ENCODE data around the gene LAT. TPM values are rescaled to one million over a fixed set of nuclear protein-coding genes. Genes with fewer than 3 reads are reported as not detected.

LAT gene
- total RNA-seq, 1 experiment from 2014 or later, result 3.3 TPM

DNA sequence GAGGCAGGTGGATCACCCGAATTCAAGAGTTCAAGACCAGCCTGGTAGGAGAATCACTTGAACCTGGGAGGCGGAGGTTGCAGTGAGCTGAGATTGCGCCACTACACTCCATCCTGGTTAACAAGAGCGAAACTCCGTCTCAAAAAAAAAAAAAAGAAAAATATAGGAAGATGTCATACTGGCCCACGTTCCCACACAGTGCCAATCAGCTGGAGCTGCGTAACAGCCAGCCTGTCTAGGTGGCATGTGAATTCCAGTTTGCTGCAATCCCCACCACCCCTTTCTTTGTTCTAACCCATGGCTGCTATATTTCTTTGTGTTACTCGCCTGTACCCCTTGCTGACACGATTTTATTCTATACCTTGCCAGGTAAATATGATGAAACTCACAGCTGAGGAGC, 26.6 kb upstream of the LAT start:
- Histone ChIP-seq H3K4me2 (ENCODE audit: low read length) (no peak overlapping the region), H3K79me2 (ENCODE audit: insufficient read depth, low read length) (peaks cover 12% of the 10 kb centered on the region), H3K36me3 (ENCODE audit: control insufficient read depth in 1 of 2, insufficient read depth in 2 of 2, low read length in 2 of 2) (peaks cover 45 to 50% of the 10 kb centered on the region in 2 experiments; a peak in 3 of 4 replicates), H3K4me1 (ENCODE audit: control insufficient read depth in 1 of 2, insufficient read depth in 2 of 2, low read length in 2 of 2) (no peaks in the 10 kb centered on the region), H3K9me3 (ENCODE audit: control insufficient read depth in 1 of 2, insufficient read depth in 1 of 2, low read depth in 1 of 2, low read length in 2 of 2) (no peaks in the 10 kb centered on the region), H3K27ac (ENCODE audit: low read depth, low read length) (no peak overlapping the region), H3K27me3 (ENCODE audit: insufficient read depth, low read length) (no peaks in the 10 kb centered on the region), H4K20me1 (ENCODE audit: insufficient read depth) (no peaks in the 10 kb centered on the region), H3K9me2 (ENCODE audit: insufficient read depth) (no peaks in the 10 kb centered on the region), H3K4me3 (replicated peaks in 1 of 2; ENCODE audit: low read depth in 1 of 2, low read length in 2 of 2) (no peak overlapping the region), H2AFZ (ENCODE audit: low read depth, low read length, poor library complexity, severe bottlenecking) (no peak overlapping the region), H3K9ac (ENCODE audit: low read length) (no peak overlapping the region)
- intact Hi-C loops (cut with micrococcal nuclease), result no loop called here
- BruUV-seq (replicated peaks), result no TSS peak
- ChIA-PET POLR2A (no interaction called here), CTCF (no interaction called here), RAD21 (ENCODE audit: low non-redundant PET in 1 of 2, low total read pairs in 2 of 2, uncharacterized antibody in 2 of 2, unreplicated experiment in 2 of 2) (no interaction called here)
- TF ChIP-seq YY1 (IDR thresholded peaks at IDR 0.05; ENCODE audit: extremely low read depth, insufficient replicate concordance, low read depth, low read length) (no peak), ELF1 (IDR thresholded peaks at IDR 0.05; ENCODE audit: borderline replicate concordance, low read depth) (no peak), EGR1 (IDR thresholded peaks at IDR 0.05; ENCODE audit: low read depth) (no peak), EZH2phosphoT487 (IDR thresholded peaks at IDR 0.05; ENCODE audit: borderline replicate concordance) (no peak), CBX3 (IDR thresholded peaks at IDR 0.05; ENCODE audit: low read depth) (no peak), SRF (IDR thresholded peaks at IDR 0.05; ENCODE audit: low read depth) (no peak), FOSL1 (IDR thresholded peaks at IDR 0.05; ENCODE audit: low read depth) (no peak), CEBPB (IDR thresholded peaks at IDR 0.05; ENCODE audit: low read depth) (no peak), ZNF274 (IDR thresholded peaks at IDR 0.05; ENCODE audit: low read depth, low read length) (no peak), ZFX (IDR thresholded peaks at IDR 0.05) (no peak), SIN3A (IDR thresholded peaks at IDR 0.05; ENCODE audit: low read depth) (no peak), TCF7L2 (IDR thresholded peaks at IDR 0.05; ENCODE audit: borderline replicate concordance, extremely low read depth, insufficient read depth, insufficient read length) (no peak), POLR2AphosphoS5 (IDR thresholded peaks at IDR 0.05; ENCODE audit: low read depth, low read length) (no peak)
- TF ChIP-seq, protein P1, sequence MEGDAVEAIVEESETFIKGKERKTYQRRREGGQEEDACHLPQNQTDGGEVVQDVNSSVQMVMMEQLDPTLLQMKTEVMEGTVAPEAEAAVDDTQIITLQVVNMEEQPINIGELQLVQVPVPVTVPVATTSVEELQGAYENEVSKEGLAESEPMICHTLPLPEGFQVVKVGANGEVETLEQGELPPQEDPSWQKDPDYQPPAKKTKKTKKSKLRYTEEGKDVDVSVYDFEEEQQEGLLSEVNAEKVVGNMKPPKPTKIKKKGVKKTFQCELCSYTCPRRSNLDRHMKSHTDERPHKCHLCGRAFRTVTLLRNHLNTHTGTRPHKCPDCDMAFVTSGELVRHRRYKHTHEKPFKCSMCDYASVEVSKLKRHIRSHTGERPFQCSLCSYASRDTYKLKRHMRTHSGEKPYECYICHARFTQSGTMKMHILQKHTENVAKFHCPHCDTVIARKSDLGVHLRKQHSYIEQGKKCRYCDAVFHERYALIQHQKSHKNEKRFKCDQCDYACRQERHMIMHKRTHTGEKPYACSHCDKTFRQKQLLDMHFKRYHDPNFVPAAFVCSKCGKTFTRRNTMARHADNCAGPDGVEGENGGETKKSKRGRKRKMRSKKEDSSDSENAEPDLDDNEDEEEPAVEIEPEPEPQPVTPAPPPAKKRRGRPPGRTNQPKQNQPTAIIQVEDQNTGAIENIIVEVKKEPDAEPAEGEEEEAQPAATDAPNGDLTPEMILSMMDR (IDR thresholded peaks at IDR 0.05 in 2 of 3, conservative IDR thresholded peaks at IDR 0.05 in 1 of 3; ENCODE audit: borderline replicate concordance in 1 of 3, insufficient read depth in 1 of 3, low read depth in 2 of 3, low read length in 2 of 3), result no peak
- TF ChIP-seq, protein P2, sequence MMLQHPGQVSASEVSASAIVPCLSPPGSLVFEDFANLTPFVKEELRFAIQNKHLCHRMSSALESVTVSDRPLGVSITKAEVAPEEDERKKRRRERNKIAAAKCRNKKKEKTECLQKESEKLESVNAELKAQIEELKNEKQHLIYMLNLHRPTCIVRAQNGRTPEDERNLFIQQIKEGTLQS (IDR thresholded peaks at IDR 0.05), result no peak
- TF ChIP-seq, protein P3, sequence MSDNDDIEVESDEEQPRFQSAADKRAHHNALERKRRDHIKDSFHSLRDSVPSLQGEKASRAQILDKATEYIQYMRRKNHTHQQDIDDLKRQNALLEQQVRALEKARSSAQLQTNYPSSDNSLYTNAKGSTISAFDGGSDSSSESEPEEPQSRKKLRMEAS (IDR thresholded peaks at IDR 0.05), result no peak
- TF ChIP-seq, protein P4, sequence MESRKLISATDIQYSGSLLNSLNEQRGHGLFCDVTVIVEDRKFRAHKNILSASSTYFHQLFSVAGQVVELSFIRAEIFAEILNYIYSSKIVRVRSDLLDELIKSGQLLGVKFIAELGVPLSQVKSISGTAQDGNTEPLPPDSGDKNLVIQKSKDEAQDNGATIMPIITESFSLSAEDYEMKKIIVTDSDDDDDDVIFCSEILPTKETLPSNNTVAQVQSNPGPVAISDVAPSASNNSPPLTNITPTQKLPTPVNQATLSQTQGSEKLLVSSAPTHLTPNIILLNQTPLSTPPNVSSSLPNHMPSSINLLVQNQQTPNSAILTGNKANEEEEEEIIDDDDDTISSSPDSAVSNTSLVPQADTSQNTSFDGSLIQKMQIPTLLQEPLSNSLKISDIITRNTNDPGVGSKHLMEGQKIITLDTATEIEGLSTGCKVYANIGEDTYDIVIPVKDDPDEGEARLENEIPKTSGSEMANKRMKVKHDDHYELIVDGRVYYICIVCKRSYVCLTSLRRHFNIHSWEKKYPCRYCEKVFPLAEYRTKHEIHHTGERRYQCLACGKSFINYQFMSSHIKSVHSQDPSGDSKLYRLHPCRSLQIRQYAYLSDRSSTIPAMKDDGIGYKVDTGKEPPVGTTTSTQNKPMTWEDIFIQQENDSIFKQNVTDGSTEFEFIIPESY (IDR thresholded peaks at IDR 0.05; ENCODE audit: extremely low read depth, insufficient replicate concordance, low read length), result no peak
- TF ChIP-seq, protein P5, sequence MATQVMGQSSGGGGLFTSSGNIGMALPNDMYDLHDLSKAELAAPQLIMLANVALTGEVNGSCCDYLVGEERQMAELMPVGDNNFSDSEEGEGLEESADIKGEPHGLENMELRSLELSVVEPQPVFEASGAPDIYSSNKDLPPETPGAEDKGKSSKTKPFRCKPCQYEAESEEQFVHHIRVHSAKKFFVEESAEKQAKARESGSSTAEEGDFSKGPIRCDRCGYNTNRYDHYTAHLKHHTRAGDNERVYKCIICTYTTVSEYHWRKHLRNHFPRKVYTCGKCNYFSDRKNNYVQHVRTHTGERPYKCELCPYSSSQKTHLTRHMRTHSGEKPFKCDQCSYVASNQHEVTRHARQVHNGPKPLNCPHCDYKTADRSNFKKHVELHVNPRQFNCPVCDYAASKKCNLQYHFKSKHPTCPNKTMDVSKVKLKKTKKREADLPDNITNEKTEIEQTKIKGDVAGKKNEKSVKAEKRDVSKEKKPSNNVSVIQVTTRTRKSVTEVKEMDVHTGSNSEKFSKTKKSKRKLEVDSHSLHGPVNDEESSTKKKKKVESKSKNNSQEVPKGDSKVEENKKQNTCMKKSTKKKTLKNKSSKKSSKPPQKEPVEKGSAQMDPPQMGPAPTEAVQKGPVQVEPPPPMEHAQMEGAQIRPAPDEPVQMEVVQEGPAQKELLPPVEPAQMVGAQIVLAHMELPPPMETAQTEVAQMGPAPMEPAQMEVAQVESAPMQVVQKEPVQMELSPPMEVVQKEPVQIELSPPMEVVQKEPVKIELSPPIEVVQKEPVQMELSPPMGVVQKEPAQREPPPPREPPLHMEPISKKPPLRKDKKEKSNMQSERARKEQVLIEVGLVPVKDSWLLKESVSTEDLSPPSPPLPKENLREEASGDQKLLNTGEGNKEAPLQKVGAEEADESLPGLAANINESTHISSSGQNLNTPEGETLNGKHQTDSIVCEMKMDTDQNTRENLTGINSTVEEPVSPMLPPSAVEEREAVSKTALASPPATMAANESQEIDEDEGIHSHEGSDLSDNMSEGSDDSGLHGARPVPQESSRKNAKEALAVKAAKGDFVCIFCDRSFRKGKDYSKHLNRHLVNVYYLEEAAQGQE (IDR thresholded peaks at IDR 0.05; ENCODE audit: low read depth), result no peak
- ATAC-seq (no peak), DNase-seq (ENCODE audit: low read depth, low spot score) (no peak)

Data from HCT116 (cell line).